ENCODE data around the gene GPR141.

The GPR141 gene

DNA sequence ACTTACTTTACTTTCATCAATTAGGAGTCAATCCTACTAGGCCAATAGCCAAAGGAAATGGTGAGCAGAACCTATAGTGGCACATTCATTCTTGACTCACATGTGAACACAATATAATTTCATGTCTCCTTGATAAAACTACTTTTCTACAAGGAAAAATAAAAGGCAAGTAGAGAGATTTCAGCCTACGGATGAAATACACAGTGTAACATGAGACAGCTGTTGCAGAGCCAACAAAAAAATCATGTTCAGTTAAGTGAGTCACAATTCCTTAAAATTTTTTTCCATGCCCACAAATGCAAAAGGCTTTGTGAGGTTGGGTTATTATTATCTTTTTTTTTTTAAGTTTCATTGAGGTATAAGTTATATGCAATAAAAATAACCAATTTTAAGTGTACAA lies 54.8 kb downstream of the GPR141 start:
- no peak for DNase-seq

DNA sequence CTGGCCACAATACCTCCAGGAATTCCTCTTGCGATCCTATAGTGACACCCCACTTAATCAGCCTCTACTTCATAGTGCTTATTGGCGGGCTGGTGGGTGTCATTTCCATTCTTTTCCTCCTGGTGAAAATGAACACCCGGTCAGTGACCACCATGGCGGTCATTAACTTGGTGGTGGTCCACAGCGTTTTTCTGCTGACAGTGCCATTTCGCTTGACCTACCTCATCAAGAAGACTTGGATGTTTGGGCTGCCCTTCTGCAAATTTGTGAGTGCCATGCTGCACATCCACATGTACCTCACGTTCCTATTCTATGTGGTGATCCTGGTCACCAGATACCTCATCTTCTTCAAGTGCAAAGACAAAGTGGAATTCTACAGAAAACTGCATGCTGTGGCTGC lies 56.8 kb downstream of the GPR141 start:
- no peak for DNase-seq

DNA sequence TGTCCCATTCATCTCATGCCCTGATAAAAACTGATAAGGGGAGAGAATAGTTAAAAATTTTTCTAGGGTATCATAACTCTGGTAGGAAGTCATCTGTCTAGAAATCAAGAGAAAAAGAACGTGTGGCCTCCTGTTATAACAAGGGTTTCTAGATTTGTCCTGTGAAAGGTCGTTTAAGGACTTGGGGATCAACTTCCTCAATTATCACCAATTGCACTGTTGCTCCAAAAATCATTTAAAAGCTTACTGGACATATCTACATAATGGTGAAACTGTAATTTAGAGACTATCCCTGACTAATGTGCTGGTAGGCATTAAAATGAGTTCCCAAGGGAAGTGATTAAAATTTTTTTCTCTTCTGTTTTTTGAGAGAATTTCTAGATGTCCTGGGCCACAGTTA lies 58.2 kb downstream of the GPR141 start:
- no peak for DNase-seq

DNA sequence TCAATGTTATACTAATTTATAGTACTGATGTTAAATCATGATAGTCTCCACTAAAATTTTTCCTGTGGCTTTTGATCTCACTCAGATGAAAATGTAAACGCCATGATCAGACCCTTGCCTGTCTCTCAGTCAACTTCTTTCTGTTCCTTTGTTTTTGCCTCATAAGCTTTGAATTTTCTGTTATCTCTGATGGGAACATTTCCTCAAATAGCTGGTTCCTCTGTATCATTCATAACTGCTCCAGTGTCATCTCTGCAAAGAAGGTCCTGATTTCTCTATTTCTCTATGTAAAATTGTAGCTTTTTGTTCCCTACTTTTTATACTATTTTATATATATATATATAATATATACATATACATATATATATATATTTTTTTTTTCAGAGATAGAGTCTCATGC lies 67.5 kb downstream of the GPR141 start:
- no peak for DNase-seq

DNA sequence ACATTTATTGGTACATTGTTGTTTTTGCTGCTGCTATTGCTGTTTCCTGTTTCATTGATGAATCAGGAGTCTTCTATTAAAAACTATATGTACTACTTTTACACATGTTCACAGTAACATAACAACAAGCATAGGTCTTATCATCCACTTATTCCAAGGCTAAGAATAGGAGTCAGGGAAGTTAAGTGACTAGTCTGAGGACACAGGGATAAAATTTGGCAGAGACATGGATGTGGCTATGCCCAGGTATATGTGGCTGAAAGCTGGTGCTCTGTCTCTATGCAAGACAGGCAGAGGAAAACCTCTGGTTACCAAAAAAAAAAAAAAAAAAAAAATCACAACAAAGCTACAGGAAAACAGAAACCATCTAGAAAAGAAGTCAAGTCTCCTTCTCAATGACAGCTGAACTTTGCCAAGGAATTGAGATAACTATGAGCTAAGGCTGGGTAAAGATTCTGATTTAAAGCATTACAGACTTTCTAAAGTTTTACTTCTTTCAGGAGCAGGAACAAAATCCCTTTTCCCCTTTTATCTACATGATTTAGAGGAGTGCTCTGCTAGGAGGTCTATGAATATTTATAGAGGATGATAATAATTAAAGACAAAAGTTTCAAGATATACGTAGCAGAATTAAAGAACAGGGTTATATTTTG lies 70.0 kb downstream of the GPR141 start:
- DNase-seq = no peak

DNA sequence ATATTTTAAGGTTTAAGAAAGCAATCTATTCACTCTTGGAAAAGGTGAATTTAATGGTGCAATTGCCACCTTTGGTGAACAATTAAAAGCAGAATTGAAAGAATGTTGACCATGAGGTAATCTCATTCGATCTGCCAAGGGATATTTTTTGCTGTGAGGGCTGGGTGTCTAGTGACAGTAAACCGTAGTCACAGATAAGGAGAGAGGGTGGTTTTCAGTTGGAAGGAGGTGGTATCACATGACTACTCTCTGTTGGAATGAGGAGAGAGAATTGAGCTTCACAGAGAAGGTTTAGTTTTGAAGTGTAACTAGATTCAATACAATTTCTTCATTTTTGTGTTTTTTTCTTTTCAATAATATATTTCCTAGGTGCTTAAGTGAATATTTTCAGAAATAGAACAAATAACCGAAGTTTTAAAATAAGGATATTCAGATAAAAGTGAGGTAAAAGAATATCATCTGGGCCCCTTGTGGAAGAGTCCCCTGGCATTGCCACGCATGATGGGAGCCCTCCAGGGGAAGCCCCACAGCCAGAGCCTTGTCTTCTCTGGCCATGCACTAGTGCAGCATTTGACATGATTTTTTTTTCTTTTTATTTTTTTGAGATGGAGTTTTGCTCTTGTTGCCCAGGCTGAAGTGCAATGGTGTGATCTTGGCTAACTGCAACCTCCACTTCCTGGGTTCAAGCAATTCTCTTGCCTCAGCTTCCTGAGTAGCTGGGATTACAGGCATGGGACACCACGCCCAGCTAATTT lies 73.4 kb downstream of the GPR141 start:
- no peak for DNase-seq

DNA sequence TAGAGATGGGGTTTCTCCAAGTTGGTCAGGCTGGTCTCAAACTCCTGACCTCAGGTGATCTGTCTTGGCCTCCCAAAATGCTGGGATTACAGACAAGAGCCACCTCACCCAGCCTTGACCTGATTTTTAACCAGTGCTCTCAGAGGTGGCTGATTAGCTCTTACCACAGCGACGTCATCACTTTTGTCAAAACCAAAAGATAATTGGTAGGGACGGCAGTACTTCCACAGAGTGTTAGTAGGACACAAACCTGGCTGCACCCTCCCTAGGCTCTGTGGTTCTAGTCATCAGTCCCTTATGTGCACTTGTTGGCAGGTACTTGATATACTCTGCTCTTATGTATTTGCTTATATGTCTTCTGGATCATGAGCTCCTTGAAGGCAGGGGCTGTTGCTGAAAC lies 74.0 kb downstream of the GPR141 start:
- no peak for DNase-seq

DNA sequence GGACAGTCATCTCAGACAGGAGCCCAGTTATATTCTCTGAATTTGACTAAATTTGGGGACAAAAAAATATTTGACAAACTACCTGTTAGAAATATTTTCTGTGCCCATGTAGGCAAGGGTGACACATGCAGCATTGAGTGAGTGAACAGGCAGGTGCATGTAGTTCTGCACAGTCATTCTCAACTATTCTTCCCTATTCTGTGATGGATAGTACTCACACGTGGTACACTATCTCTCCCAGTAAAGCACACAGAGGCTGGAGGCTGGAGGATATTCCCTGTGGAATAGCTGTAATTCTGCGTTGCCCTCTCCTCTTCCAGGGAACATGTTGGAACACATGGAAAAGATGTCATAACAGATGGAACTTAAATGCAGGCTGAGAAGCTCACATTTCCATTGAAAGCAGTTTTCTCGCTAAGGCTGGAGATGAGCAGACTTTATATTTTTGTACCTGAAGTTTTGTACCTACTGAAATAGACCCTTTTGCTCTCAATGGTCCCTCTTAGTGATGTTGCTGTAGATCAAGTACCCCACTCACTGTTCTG lies 75.0 kb downstream of the GPR141 start:
- no peak for DNase-seq

DNA sequence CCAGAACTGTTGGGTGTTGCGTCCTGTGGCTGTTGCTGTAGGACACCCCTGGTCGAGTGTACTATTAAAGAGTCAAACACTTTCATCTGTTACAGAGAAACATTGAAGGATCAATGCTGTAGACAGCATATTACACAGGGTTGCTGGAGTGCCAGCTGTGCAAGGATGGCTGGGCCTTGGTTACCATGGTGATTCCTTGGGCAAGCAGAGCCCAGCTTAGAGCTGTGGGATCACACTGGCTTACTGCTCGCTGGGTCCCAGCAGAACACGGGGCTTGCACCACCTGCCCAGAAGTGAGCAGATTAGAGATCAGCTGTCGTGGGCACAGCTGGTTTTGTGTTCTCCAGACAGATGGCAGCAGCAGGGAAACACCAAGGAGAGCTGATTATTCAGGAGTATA lies 76.0 kb downstream of the GPR141 start:
- DNase-seq = no peak

DNA sequence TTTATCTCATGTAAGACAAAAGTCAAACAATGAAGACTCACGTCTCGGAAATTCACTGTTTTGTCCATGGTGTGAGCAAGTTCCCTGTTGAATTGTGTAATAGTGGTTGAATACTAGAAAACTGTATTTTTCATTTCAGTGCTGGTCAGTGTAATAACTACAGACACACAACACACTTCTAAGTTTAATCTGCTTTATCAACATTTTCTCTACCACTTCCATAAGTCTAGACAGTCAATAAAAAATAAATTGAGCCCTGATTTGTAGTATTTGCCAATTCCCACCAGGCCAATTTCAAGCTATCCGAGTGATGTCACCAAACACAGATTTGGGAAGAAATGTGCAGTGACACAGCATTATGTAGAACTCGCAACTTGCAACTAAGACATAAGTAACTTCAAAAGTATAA lies 81.9 kb downstream of the GPR141 start:
- DNase-seq = no peak

DNA sequence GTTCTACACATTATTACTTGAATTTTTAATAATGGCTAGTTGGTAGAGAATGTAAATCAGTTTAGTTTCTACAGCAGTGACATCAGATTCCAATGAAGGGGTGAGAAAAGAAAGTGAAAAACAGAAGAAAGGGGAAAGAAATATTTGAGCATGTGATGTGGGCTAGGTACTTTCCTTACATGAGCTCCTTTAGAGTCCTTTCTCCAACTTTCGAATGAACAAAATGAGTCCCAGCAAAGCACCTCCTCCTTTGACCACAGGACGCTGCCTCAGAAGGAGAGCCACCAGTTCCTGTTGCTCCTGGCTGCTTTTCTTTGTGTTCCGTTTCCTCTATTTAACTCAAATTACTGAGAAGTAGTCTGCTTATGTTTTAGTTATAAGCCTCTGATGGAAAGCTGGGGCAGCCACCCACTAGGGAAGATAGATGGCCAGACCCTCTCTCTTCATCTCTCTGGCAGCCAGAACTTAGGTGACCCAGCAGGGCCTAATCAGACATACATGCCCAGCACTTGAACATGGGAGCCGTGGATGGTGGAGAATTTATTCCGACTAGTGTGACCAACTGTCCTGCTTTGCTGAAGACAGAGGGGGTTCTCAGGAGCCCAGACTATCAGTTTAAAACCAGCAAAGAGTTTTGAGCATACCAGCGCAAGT lies 82.4 kb downstream of the GPR141 start:
- no peak for DNase-seq

DNA sequence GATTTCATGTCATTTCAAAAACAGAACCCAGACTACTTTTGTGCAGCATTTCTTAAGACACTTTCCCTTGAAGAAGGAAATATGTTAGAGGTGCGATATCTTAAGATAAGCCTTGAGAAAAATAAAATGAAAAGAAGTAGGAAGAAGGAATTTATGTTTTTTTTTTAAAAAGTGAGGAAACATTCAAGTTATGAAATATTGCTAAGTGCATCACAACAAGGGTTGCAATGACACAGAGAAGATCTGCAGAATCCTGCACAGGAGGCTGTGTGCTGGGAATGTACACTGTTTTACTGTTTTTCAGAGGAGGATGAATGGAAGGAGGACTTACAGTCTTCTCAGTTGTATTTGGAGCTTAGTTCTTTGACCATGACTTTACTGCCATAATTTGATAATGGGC lies 85.0 kb downstream of the GPR141 start:
- no peak for DNase-seq

DNA sequence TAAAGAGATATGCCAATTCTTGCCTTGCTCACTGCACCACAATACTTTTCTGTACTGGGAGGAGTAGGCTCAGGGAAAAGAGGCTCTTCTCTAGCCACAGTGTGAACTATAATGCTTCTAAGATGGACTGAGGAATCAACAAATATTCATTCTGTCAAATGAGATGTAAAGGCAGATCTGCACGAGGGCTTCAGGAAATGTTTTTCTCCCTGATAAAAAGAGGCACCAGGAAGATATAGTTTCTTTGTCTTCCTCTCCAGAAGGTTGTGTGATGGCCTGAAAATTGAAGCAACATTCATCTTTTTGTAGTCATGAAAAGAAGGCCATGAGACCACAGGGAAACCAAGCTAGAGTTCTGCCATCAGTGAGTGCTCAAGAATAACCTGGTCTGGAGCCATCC lies 85.7 kb downstream of the GPR141 start:
- no peak for DNase-seq

DNA sequence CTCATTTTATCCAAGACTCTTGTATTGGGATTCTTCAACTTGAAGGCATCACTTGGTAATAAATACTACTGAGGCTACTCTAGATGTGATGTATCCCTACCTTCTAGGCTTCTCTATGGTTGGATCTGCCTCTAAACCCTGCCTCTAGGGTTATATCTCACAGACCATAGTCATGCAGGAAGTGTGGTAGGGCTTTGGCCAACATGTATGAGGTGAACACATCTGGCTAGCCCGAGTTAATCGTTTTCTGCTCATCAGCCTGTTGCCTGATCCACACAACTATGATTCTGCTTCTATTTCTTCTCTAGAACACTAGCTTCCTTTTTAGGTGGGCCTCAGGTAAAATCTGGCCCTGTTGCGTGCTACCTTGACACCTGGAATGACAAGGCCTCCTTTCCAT lies 86.2 kb downstream of the GPR141 start:
- no peak for DNase-seq

DNA sequence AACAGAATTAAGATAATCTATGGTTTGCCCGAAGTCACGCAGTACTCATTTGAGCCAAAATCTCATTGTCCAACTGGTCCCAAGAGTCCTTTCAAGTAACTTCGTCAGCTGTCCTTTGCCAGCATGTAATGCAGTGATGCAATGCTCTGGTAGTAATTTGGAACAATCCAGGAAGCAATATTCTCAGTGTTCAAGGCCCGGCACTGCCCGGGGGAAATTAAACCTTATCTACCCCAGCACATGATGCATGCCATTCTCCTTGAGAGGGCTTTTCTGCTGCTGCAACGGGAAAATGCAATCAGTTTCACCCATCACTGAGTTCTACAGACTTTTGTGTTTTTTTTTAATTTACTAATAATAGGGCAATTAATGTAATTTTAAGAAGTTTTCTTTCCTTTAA lies 87.3 kb downstream of the GPR141 start:
- DNase-seq = no peak

DNA sequence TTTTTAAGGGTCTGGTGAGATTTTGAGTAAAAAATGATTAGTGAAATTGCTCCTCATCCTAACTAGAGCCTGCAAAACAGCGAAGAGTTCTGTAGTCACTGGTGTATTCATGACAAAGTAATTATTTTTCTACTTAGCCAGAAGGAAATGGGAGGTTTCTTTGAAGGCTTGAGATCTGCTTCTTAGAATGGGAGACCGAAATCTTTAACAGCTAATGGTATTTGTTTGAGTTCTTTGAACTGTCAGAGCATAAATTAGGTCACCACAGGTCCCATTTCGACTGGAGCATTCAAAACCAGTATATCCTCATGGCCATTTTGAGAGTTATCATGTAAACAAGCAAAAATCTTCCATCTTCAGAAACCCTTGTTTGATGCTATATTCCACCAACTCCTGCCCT lies 87.8 kb downstream of the GPR141 start:
- no peak for DNase-seq

DNA sequence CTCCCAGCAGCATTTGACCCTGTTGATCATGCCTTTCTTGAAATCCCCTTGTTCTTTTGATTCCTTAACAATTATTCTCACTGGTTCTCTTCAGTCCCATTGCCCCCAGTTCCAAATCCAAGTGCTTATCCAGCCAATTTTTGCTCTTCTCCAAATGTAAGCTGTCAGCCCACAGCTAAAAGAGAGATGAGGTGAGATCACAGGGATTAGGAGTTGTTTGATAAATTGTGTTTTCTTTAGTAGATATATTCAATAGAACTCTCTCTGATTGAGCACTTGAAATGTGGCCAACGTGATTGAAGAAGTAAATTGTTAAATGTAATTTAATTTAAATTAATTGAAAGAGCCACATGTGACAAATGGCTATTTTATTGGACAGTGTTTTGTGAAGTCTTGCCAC lies 88.2 kb downstream of the GPR141 start:
- DNase-seq = no peak

DNA sequence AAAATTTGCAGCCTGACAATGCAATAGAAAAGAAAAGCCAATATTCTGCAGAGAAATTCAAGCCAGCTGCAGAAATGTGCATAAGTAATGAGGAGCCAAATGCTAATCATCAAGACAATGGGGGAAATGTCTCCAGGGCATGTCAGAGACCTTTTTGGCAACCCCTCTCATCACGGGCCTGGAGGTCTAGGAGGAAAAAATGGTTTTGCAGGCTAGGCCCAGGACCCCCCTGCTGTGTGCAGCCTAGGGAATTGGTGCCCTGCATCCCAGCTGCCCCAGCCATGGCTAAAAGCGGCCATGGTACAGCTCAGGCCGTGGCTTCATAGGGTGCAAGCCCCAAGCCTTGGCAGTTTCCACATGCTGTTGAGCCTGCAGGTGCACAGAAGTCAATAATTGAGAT lies 92.4 kb downstream of the GPR141 start:
- DNase-seq = no peak

DNA sequence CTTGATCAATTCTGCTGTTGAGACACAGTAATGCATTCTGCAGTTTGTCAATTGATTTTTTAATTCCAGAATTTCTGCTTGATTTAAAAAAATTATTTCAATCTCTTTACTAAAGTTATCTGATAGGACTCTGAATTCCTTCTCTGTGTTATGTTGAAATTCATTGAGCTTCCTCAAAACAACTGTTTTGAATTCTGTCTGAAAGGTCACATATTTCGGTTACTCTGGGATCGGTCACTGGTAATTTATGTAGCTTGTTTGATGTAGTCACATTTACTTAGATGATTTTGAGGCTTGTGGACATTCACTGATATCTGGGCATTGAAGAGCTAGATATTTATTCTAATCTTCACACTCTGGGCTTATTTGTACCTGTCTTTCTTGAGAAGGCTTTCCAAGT lies 97.6 kb downstream of the GPR141 start:
- DNase-seq = no peak

DNA sequence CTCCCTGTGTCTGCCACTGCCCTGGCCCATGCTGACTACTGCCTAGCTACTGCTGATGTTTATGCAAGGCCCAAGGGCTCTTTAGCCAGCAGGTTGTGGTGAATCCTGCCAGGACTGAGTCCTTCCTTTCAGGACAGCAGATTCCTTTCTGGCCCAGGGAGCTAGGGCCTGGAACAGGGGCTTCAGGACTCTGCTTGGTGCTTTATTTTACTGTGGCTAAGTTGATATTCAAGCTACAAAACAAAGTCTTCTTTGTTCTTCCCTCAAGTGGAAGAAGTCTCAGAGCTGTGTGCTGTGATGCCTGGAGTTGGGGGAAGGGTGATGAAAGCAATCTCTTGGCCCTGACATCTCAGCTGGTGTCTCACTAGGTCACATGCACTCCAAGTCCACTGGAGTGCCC lies 98.6 kb downstream of the GPR141 start:
- DNase-seq = no peak

DNA sequence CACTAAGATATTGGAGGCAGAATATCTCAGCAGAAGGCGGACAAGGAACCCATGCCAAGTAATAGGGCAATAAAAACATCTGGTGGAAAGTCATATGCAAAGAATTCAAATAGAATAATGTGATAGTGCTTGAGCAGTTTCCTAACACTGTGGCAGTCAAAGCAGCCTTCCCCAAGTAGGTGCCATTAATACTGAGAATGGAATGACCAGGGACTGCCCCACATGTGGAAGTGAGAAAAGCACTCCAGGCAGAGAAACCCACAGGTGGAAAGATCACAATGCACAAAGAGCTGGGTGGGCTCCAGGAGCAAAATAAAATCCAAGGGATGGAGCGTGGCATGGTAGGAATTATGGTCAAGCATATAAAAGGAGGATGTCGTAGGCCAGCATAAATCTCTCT lies 100.4 kb downstream of the GPR141 start:
- no peak for DNase-seq

DNA sequence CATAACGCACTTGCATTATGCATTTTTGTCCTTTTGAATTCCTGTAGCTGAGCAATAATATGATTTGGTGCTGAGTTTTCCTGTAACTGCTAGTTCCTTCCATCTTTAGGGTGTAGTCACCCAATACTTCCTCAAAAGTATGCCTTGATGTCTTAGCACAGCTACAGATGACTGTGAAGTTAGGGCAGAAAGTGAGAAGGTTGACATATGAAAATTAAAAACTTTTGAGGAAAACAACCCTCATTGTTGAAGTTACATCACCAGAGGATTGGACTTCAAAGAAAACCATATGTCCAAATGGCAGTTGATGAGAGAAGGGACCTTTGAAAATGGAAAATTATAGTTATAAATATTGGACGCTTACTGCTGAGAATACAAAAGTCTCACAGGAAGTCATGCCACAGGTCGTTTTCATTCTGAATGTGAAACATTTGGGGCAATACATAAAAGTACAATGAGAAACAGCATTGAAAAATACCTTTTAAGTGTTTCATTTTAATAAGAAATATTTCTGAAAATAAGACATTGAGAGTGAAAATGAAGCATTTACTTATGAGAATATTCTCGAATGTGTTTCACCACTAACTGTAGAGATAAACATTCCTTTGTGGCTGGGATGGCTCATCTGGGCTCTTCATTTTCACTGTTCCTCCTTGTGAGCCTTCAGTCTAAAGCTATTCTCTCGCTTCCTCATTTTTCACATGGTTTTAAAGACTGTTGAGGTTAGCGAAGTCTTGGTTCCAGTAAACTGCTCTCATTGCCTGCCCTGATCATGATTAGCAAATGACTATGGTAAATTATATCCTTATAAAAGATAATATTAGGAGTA lies 103.4 kb downstream of the GPR141 start:
- DNase-seq = no peak
